Activated naive CD8-positive, alpha-beta T cell treated with anti-CD3 and anti-CD28 coated beads, Interleukin-2, amount 50 U/mL, for 24 hours (primary cell): ENCODE measurements around the gene SNED1.

Experiments used
- ATAC-seq: fragments of 150-1000 bp; cut with Tn5 transposase; one replicate; pipeline ENCODE4 v1.10.0; 2021
- DNase-seq: peaks from one replicate; pipeline ENCODE4 v3.0.0; 2021
- H3K27ac Mint-ChIP-seq: one replicate; pipeline ENCODE4 v1.8.0; 2021; ENCODE audit warnings: mild to moderate bottlenecking, mixed read lengths
- H3K27me3 Mint-ChIP-seq: one replicate; pipeline ENCODE4 v1.8.0; 2021; ENCODE audit warnings: mixed read lengths
- H3K36me3 Mint-ChIP-seq: one replicate; pipeline ENCODE4 v1.8.0; 2021; ENCODE audit warnings: low read depth, mixed read lengths
- H3K4me1 Mint-ChIP-seq: one replicate; pipeline ENCODE4 v1.8.0; 2021; ENCODE audit warnings: mixed read lengths
- H3K4me3 Mint-ChIP-seq: one replicate; pipeline ENCODE4 v1.8.0; 2021; ENCODE audit warnings: mild to moderate bottlenecking, moderate library complexity, mixed read lengths
- H3K9me3 Mint-ChIP-seq: one replicate; pipeline ENCODE4 v1.8.0; 2021; ENCODE audit warnings: mixed read lengths

The SNED1 gene

DNA sequence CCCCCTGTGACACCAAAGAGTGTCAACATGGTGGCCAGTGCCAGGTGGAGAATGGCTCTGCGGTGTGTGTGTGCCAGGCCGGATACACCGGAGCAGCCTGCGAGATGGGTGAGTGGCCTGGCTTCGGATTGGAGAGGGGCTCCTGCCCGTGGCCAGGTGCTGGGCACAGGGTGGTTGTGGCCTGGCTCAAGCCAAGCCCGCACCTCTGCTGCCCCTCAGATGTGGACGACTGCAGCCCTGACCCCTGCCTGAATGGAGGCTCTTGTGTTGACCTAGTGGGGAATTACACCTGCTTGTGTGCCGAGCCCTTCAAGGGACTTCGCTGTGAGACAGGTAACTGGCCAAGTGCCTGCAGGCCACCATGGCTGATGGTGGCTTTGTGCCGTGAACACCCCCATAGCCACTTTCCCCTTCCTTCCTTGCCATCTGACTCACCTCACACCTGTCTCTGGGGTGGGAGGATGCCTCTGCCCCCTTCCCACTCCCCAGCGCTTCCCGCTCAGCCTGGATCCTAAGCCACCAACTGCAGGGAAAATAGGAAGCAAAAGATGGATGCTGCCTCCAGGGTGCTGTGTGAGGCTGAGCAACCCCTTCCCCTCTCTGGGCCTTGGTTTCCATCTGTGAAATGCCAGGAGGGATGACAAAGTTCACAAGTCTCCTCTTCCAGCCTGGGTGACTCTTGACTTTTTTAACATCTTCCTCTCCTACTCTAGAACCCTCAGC lies 41.8 kb downstream of the SNED1 start:
- H3K27ac Mint-ChIP-seq: no peak overlapping the region
- H3K4me1 Mint-ChIP-seq: peaks cover 23% of the 10 kb centered on the region
- ATAC-seq: no peak
- no peaks in the 10 kb centered on the region for H3K9me3 Mint-ChIP-seq
- no peaks in the 10 kb centered on the region for H3K27me3 Mint-ChIP-seq
- no peak for DNase-seq
- no peak overlapping the region for H3K4me3 Mint-ChIP-seq
- H3K36me3 Mint-ChIP-seq: peaks cover 4% of the 10 kb centered on the region

- H3K4me3 Mint-ChIP-seq: no peak overlapping the region
- no peaks in the 10 kb centered on the region for H3K9me3 Mint-ChIP-seq
- H3K36me3 Mint-ChIP-seq: peaks cover 5% of the 10 kb centered on the region
- H3K4me1 Mint-ChIP-seq: peaks cover 23% of the 10 kb centered on the region
- DNase-seq (no peak), ATAC-seq (no peak)
- H3K27ac Mint-ChIP-seq: peak overlapping the region; percentile 64
- H3K27me3 Mint-ChIP-seq: no peaks in the 10 kb centered on the region
Observed at GRCh38 chr2:241041589-241042158, 43.3 kb downstream of the SNED1 start.

DNA sequence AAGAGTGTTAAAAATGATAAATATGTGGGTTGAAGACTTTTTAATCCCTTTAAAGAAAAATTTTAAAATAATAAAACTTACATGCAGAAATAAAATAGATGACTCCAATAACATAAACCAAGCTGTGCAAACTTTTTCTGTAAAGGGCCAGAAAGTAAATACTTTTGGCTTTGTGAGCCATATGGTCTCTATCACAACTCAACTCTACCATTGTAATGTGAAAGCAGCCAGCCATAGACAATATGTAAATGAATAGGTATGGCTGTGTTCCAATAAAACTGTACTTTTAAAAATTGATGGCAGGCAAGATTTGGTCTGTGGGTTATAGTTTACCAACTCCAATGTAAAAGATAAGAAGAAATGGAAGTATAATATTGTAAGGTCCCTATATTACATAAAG lies 45.2 kb downstream of the SNED1 start:
- no peak for ATAC-seq
- DNase-seq: no peak
- H3K27ac Mint-ChIP-seq: no peak overlapping the region
- H3K4me3 Mint-ChIP-seq: no peak overlapping the region
- H3K36me3 Mint-ChIP-seq: peaks cover 5% of the 10 kb centered on the region
- H3K4me1 Mint-ChIP-seq: peaks cover 16% of the 10 kb centered on the region
- H3K9me3 Mint-ChIP-seq: no peaks in the 10 kb centered on the region
- no peaks in the 10 kb centered on the region for H3K27me3 Mint-ChIP-seq

GRCh38 chr2:241047253-241048010 lies 49.0 kb downstream of the SNED1 start:
- Mint-ChIP-seq H3K27me3 (no peaks in the 10 kb centered on the region), H3K27ac (no peak overlapping the region), H3K36me3 (peaks cover 5% of the 10 kb centered on the region), H3K4me3 (no peak overlapping the region), H3K4me1 (no peaks in the 10 kb centered on the region), H3K9me3 (no peaks in the 10 kb centered on the region)
- ATAC-seq: no peak
- DNase-seq: no peak

DNA sequence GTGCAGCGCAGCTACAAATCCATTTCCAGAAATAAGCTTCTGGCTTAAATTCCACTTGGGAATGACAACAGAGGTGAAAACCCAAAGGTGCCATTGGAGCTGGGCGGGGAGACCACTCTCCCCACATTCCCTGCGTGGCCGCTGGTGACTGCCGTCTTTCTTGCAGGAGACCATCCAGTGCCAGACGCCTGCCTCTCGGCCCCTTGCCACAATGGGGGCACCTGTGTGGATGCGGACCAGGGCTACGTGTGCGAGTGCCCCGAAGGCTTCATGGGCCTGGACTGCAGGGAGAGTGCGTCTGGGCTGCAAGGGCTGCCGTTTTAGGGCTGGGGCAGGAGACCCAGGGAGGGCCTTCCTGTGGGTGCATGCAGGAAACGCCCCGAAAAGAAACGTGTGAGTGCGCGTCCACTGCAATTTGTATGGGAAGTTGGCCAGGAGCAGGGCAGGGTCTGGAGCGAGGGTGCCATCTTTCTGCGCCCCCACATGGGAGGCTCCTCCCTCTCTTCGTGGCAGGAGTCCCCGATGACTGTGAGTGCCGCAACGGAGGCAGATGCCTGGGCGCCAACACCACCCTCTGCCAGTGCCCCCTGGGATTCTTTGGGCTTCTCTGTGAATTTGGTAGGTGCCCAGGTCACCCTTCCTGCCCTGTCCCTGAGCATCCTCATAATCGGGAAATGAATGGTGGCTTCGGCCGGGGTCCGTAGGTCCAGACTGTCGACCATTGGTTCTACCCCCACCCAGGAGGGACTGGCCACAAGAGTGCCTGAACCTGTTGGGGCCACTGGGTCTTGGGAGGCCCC lies 49.9 kb downstream of the SNED1 start:
- Mint-ChIP-seq H3K27me3 (no peaks in the 10 kb centered on the region), H3K36me3 (peaks cover 5% of the 10 kb centered on the region), H3K27ac (no peak overlapping the region), H3K4me1 (no peaks in the 10 kb centered on the region), H3K9me3 (no peaks in the 10 kb centered on the region), H3K4me3 (no peak overlapping the region)
- no peak for ATAC-seq
- DNase-seq: no peak

- no peak for ATAC-seq
- H3K4me1 Mint-ChIP-seq: no peaks in the 10 kb centered on the region
- H3K4me3 Mint-ChIP-seq: no peak overlapping the region
- no peaks in the 10 kb centered on the region for H3K9me3 Mint-ChIP-seq
- no peak overlapping the region for H3K27ac Mint-ChIP-seq
- H3K36me3 Mint-ChIP-seq: peaks cover 5% of the 10 kb centered on the region
- no peak for DNase-seq
- no peaks in the 10 kb centered on the region for H3K27me3 Mint-ChIP-seq
Observed at GRCh38 chr2:241048949-241049343, 50.5 kb downstream of the SNED1 start.

GRCh38 chr2:241049739-241050623 lies 51.6 kb downstream of the SNED1 start:
- DNase-seq (no peak), ATAC-seq (no peak)
- Mint-ChIP-seq H3K27me3 (no peaks in the 10 kb centered on the region), H3K27ac (no peak overlapping the region), H3K9me3 (no peaks in the 10 kb centered on the region), H3K4me1 (no peaks in the 10 kb centered on the region), H3K4me3 (no peak overlapping the region), H3K36me3 (peaks cover 3% of the 10 kb centered on the region)

DNA sequence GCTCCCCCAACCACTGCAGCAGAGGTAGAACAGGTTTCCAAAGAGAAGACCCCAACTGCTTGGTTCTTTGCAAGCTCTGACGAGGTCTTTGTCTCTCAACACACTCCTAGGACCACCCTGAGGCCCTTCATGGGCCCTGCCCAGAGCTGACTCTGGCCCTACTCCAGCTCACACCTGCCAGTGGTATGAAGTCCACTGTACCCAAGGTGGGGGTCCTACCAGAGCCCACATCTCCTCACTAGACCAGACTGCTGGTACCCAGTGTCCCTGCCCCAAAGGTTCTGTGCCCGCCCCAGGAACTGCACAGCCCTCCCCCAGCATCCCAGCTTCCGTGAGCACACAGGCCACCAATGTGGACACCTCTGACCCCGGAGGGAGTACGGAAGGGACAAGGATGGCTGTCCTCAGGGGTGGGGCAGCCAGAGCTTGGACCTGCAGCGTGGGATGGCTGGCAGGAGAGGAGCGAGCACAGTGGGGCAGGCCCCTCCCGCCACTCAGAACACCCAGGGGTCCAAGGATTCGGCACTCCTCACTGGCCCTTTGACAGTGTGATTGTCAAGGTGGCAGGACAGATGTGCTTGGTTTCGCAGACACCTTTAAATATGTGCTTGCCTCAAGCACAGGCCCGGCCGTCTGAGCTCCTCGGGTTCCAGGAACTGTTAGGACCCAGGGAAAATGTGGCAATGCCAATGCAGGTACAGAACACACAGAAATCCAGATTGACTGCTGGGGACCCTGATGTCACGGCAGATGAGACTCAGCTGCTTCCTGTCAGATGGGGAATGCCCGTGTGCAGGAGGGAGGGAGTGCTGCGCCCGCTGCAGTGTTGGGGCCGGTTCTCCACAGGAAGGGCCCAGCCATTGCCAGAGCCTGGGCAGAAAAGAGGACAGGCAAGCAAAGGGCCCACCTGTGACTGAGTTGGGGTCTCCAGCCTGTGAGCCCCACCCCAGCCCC lies 52.5 kb downstream of the SNED1 start:
- DNase-seq: no peak
- no peak for ATAC-seq
- no peaks in the 10 kb centered on the region for H3K27me3 Mint-ChIP-seq
- H3K36me3 Mint-ChIP-seq: no peaks in the 10 kb centered on the region
- no peak overlapping the region for H3K27ac Mint-ChIP-seq
- H3K9me3 Mint-ChIP-seq: no peaks in the 10 kb centered on the region
- no peaks in the 10 kb centered on the region for H3K4me1 Mint-ChIP-seq
- no peak overlapping the region for H3K4me3 Mint-ChIP-seq

DNA sequence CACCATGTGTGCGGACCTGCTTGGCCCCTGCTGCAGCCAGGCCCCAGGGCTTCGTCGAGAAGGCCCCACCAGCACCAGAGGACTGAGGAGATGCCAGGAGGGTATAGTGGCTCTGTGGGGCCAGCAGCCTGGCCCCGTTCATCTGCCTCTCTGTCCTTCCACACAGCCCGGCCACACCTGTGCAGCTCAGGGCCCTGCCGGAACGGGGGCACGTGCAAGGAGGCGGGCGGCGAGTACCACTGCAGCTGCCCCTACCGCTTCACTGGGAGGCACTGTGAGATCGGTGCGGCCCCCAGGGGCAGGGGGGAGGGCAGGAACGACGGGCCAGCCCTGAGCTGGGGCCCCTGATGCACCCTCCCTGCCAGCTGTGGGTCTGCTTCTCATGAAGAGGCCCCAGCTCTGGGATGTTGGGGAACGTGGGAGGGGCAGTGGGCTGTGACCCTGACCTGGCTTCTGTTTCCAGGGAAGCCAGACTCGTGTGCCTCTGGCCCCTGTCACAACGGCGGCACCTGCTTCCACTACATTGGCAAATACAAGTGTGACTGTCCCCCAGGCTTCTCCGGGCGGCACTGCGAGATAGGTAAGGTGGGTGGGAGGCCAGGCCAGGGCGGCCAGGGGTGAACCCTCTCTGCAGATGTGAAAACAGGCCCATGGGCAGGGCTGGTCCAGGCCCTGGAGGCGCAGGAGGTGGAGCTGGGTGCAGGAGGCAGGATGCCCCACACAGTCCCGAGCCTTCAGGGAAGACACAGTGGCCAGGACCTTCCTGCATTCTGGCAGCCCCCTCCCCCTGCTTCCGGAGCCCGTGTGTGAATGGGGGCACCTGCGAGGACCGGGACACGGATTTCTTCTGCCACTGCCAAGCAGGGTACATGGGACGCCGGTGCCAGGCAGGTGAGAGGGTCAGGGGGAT lies 53.4 kb downstream of the SNED1 start:
- ATAC-seq (no peak), DNase-seq (no peak)
- H3K36me3 Mint-ChIP-seq: no peaks in the 10 kb centered on the region
- no peaks in the 10 kb centered on the region for H3K4me1 Mint-ChIP-seq
- H3K27me3 Mint-ChIP-seq: no peaks in the 10 kb centered on the region
- H3K27ac Mint-ChIP-seq: no peak overlapping the region
- H3K9me3 Mint-ChIP-seq: no peaks in the 10 kb centered on the region
- H3K4me3 Mint-ChIP-seq: no peak overlapping the region

DNA sequence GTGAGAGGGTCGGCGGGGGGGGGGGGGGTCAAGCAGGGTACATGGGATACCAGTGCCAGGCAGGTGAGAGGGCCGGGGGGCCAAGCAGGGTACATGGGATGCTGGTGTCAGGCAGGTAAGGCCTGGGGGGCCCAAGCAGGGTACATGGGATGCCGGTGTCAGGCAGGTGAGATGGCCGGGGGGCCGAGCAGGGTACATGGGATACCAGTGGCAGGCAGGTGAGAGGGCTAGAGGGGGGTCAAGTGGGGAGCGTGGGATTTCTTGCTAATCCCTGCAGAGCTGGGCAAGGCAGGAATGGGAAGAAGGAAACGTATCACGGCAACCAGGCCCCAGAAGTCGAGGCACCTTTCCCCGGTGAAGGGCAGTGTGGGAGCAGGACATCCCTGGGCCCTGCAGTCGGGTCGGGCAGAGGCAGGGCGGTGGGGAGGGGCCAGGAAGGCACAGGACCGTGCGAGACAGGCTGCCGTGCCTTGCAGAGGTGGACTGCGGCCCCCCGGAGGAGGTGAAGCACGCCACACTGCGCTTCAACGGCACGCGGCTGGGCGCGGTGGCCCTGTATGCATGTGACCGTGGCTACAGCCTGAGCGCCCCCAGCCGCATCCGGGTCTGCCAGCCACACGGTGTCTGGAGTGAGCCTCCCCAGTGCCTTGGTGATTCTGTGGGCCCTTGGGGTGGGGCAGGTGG lies 54.4 kb downstream of the SNED1 start:
- Mint-ChIP-seq H3K9me3 (no peaks in the 10 kb centered on the region), H3K4me1 (no peaks in the 10 kb centered on the region), H3K4me3 (no peak overlapping the region), H3K27ac (no peak overlapping the region), H3K27me3 (no peaks in the 10 kb centered on the region), H3K36me3 (no peaks in the 10 kb centered on the region)
- DNase-seq (no peak), ATAC-seq (no peak)

GRCh38 chr2:241053576-241054251 lies 55.3 kb downstream of the SNED1 start:
- Mint-ChIP-seq H3K4me3 (no peak overlapping the region), H3K9me3 (no peaks in the 10 kb centered on the region), H3K27ac (no peak overlapping the region), H3K27me3 (no peaks in the 10 kb centered on the region), H3K4me1 (no peaks in the 10 kb centered on the region), H3K36me3 (no peaks in the 10 kb centered on the region)
- DNase-seq (no peak), ATAC-seq (no peak)
